ENCODE results near the gene TP53AIP1. TPM values are rescaled to one million over a fixed set of nuclear protein-coding genes. Genes with fewer than 3 reads are reported as not detected.
A peak's percentile ranks its signal among the peaks of the same experiment; 100 is the strongest.

Gene TP53AIP1
- total and polyA plus RNA-seq, 10 donors, result 0.03 to 0.14 (median 0.12) TPM; not detected in 6

GRCh38 chr11:128903248-128904061 lies 39.2 kb downstream of the TP53AIP1 start:
- H3K4me3 ChIP-seq, result no peak overlapping the region
- H3K27ac ChIP-seq, result peak overlapping the region in 1 of 8 donors; percentile 24
- H3K36me3 ChIP-seq, result peaks cover 0 to 8% (median 0%) of the 10 kb centered on the region in 6 donors
- no peak for DNase-seq
- intact Hi-C loops (cut with DNase I; ENCODE audit: low total_unique reads), result no loop called here
- WGBS, 5 donors, result 45 to 58% (median 50%) methylated on average over 17 of the region's 17 CpGs
- TF ChIP-seq POLR2AphosphoS5 (IDR thresholded peaks at IDR 0.05) (peak in 2 of 3 donors; percentile 37 to 56), POLR2A (IDR thresholded peaks at IDR 0.05) (no peak)
- H3K9me3 ChIP-seq, result no peaks in the 10 kb centered on the region
- H3K27me3 ChIP-seq (replicated peaks in 1 of 7), result peaks cover 0 to 61% (median 7%) of the 10 kb centered on the region in 7 donors
- peaks cover 26 to 83% (median 53%) of the 10 kb centered on the region in 6 donors for H3K4me1 ChIP-seq

GRCh38 chr11:128902515-128903066 lies 40.1 kb downstream of the TP53AIP1 start:
- Histone ChIP-seq H3K36me3 (peaks cover 0 to 8% (median 0%) of the 10 kb centered on the region in 6 donors), H3K4me3 (no peak overlapping the region), H3K9me3 (no peaks in the 10 kb centered on the region), H3K27me3 (replicated peaks in 1 of 7) (peaks cover 0 to 55% (median 7%) of the 10 kb centered on the region in 7 donors), H3K27ac (no peak overlapping the region), H3K4me1 (peaks cover 21 to 83% (median 50%) of the 10 kb centered on the region in 6 donors)
- WGBS, 5 donors, result 91 to 94% (median 93%) methylated on average over 9 to 10 of the region's 10 CpGs
- DNase-seq, result no peak
- intact Hi-C loops (cut with DNase I; ENCODE audit: low total_unique reads), result no loop called here
- TF ChIP-seq POLR2AphosphoS5 (IDR thresholded peaks at IDR 0.05), result no peak
- TF ChIP-seq CTCF (IDR thresholded peaks at IDR 0.05 in 8 of 11, conservative IDR thresholded peaks at IDR 0.05 in 3 of 11), result no peak
- no peak for TF ChIP-seq POLR2A (IDR thresholded peaks at IDR 0.05)

GRCh38 chr11:128901653-128902514 lies 40.8 kb downstream of the TP53AIP1 start:
- peaks cover 0 to 48% (median 7%) of the 10 kb centered on the region in 7 donors for H3K27me3 ChIP-seq (replicated peaks in 1 of 7)
- H3K36me3 ChIP-seq, result peaks cover 0 to 8% (median 0%) of the 10 kb centered on the region in 6 donors
- H3K27ac ChIP-seq, result no peak overlapping the region
- intact Hi-C loops (cut with DNase I; ENCODE audit: low total_unique reads), result no loop called here
- WGBS, 5 donors, result 85 to 91% (median 87%) methylated on average over 26 to 29 of the region's 29 CpGs
- no peak for DNase-seq
- peaks cover 21 to 80% (median 47%) of the 10 kb centered on the region in 6 donors for H3K4me1 ChIP-seq
- TF ChIP-seq POLR2A (IDR thresholded peaks at IDR 0.05), result no peak
- TF ChIP-seq CTCF (IDR thresholded peaks at IDR 0.05 in 8 of 11, conservative IDR thresholded peaks at IDR 0.05 in 3 of 11), result no peak
- TF ChIP-seq POLR2AphosphoS5 (IDR thresholded peaks at IDR 0.05), result no peak
- H3K4me3 ChIP-seq, result no peak overlapping the region
- H3K9me3 ChIP-seq, result no peaks in the 10 kb centered on the region

- no peak for DNase-seq
- H3K27ac ChIP-seq, result no peak overlapping the region
- H3K27me3 ChIP-seq (replicated peaks in 1 of 7), result peaks cover 0 to 42% (median 7%) of the 10 kb centered on the region in 7 donors
- H3K36me3 ChIP-seq, result peaks cover 0 to 8% (median 0%) of the 10 kb centered on the region in 6 donors
- H3K9me3 ChIP-seq, result no peaks in the 10 kb centered on the region
- no peak for TF ChIP-seq POLR2A (IDR thresholded peaks at IDR 0.05)
- TF ChIP-seq POLR2AphosphoS5 (IDR thresholded peaks at IDR 0.05), result no peak
- TF ChIP-seq CTCF (IDR thresholded peaks at IDR 0.05 in 8 of 11, conservative IDR thresholded peaks at IDR 0.05 in 3 of 11), result no peak
- intact Hi-C loops (cut with DNase I; ENCODE audit: low total_unique reads), result no loop called here
- peaks cover 17 to 75% (median 39%) of the 10 kb centered on the region in 6 donors for H3K4me1 ChIP-seq
- 48 to 83% (median 67%) methylated on average over 4 of the region's 4 CpGs for WGBS, 5 donors
- no peak overlapping the region for H3K4me3 ChIP-seq
Measured at GRCh38 chr11:128900468-128900867, 42.2 kb downstream of the TP53AIP1 start.

Measured in spleen (tissue), 11 donors.